Esophagus muscularis mucosa (tissue), 4 donors: Measurements from ENCODE around the gene TFAP2A. TPM values are rescaled to one million over a fixed set of nuclear protein-coding genes. Genes with fewer than 3 reads are reported as not detected.

Experiments
- DNase-seq: peaks from one replicate; pipeline ENCODE4 v3.0.0-alpha.2; 2017; ENCODE audit errors: extremely low spot score
- H3K27ac ChIP-seq, 4 donors: fragments of 200-600 bp; sonication (generic); replicated peaks in 1 of 4; 1 replicate in 3 of 4; 2 replicates in 1 of 4; pipeline ENCODE4 v1.5.1; 2016 to 2019; ENCODE audit warnings: mild to moderate bottlenecking in 1 of 4
- H3K27me3 ChIP-seq, 4 donors: fragments of 200-600 bp; sonication (generic); one replicate each; pipeline versions ENCODE4 v1.5.1 to v1.6.0; 2016 to 2019
- H3K36me3 ChIP-seq, 4 donors: fragments of 200-600 bp; sonication (generic); one replicate each; pipeline ENCODE4 v1.5.1; 2016 to 2019
- H3K4me1 ChIP-seq, 4 donors: fragments of 200-600 bp; sonication (generic); one replicate each; pipeline ENCODE4 v1.5.1; 2016 to 2019
- H3K4me3 ChIP-seq, 4 donors: fragments of 200-600 bp; sonication (generic); 1 replicate in 2 of 4; 2 replicates in 2 of 4; pipeline ENCODE4 v1.5.1; 2016 to 2019; ENCODE audit warnings: mild to moderate bottlenecking in 4 of 4, moderate library complexity in 1 of 4
- H3K9me3 ChIP-seq, 4 donors: fragments of 200-600 bp; sonication (generic); 1 replicate in 3 of 4; 2 replicates in 1 of 4; pipeline ENCODE4 v1.5.1; 2016 to 2019
- EP300 ChIP-seq: sonication (generic); formaldehyde crosslinking; IDR thresholded peaks from one replicate; pipeline ENCODE4 v1.6.1; 2017; ENCODE audit warnings: antibody characterized with exemption
- POLR2A ChIP-seq: fragments of 450-650 bp; IDR thresholded peaks from one replicate; pipeline ENCODE4 v1.6.1; 2017; ENCODE audit warnings: antibody characterized with exemption, moderate library complexity, mild to moderate bottlenecking, low read depth
- POLR2AphosphoS5 ChIP-seq, 2 donors: sonication (generic); formaldehyde crosslinking; IDR thresholded peaks; one replicate each; pipeline ENCODE4 v1.6.1; 2017; ENCODE audit warnings: antibody characterized with exemption in 2 of 2
- WGBS: methylation state at CpG from one replicate; pipeline ENCODE4 v1.1.5; 2018; 5-methylcytosine and 5-hydroxymethylcytosine counted together
- intact Hi-C: fragments of 100-400 bp; cut with DNase I; formaldehyde crosslinking; loops from one replicate; pipeline ENCODE4 v1.15.1; 2023
- total RNA-seq, 4 donors: library from RNA; depleted of rRNA; stranded (reverse); fragments of >200 nt; gene quantifications; one replicate each; pipeline versions ENCODE4 v1.1.0 to v1.2.1, GENCODE V29; 2016
- TF ChIP-seq, protein P1 (sequence below), 3 experiments: fragments of 200-600 bp in 2 of 3; fragments of 450-650 bp in 1 of 3; sonication (generic) in 2 of 3; IDR thresholded peaks; one replicate each; pipeline ENCODE4 v1.5.1; 2017 to 2019; ENCODE audit warnings: antibody characterized with exemption in 3 of 3, mild to moderate bottlenecking in 2 of 3, moderate library complexity in 1 of 3

TFAP2A gene
- total RNA-seq, 4 donors from 2014 or later = 0.69 to 3.0 (median 1.3) TPM

DNA sequence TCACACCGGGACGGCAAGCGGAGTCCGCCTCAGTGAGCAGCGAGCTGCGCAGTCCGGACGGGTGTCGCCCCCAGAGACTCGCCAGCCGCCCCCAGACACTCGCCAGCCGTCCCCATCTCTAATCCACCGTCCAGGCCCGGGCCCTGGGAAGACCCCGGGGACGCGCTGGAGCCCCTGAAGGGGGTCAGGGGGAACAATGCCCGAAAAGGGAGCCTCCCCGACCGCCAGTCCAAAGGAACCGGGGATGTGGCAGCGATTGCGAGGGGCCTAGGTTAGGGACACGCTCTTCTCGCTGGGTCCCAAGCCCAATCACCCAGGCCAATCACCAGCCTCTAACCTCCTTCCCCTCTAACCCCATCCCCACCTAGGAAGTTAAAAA lies 33.1 kb downstream of the TFAP2A start:
- Histone ChIP-seq H3K9me3 (no peaks in the 10 kb centered on the region), H3K36me3 (no peaks in the 10 kb centered on the region), H3K4me1 (peaks cover 13 to 39% (median 30%) of the 10 kb centered on the region in 4 donors), H3K27ac (no peak overlapping the region), H3K4me3 (no peak overlapping the region), H3K27me3 (peaks cover 12 to 83% (median 53%) of the 10 kb centered on the region in 4 donors)
- 32% methylated on average over 24 of the region's 26 CpGs for WGBS
- TF ChIP-seq POLR2A (no peak), POLR2AphosphoS5 (IDR thresholded peaks at IDR 0.05) (no peak), EP300 (no peak)
- TF ChIP-seq, protein P1, sequence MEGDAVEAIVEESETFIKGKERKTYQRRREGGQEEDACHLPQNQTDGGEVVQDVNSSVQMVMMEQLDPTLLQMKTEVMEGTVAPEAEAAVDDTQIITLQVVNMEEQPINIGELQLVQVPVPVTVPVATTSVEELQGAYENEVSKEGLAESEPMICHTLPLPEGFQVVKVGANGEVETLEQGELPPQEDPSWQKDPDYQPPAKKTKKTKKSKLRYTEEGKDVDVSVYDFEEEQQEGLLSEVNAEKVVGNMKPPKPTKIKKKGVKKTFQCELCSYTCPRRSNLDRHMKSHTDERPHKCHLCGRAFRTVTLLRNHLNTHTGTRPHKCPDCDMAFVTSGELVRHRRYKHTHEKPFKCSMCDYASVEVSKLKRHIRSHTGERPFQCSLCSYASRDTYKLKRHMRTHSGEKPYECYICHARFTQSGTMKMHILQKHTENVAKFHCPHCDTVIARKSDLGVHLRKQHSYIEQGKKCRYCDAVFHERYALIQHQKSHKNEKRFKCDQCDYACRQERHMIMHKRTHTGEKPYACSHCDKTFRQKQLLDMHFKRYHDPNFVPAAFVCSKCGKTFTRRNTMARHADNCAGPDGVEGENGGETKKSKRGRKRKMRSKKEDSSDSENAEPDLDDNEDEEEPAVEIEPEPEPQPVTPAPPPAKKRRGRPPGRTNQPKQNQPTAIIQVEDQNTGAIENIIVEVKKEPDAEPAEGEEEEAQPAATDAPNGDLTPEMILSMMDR (IDR thresholded peaks at IDR 0.05) = no peak
- DNase-seq = no peak
- intact Hi-C loops = no loop called here

DNA sequence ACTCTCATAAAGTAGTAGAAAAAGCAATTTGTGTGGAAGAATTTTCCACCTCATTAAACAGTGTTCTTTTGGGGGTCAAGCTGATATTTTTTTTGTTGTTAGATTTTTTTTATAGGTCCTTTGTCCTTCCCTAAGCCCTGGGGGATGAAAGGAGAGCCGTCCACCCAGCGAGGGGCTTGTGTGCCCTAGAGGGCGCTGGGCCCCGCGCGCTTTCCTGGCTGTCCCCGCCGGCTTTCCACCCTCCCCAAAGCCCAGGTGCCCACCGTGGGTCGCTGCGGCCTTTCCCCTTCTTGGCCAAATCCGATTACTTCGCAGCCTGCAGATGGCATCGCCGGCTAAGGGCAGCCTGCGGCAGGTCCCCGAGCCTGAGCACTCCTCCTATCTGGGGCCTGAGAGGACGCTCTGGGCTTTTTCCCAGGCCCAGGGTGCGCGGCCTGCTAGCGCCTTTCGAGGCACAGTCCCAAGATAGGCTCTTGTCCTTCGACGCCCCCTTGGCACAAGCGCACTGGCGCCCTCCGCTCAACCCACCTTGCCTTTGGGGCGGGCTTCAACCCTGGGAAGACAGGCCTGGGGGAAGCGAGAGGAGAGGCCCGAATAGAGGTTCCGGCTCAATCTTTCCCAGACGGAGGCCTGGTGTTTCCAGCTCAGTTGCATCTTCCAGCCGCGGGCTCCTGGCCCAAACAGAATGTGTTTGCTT lies 33.6 kb downstream of the TFAP2A start:
- H3K36me3 ChIP-seq = no peaks in the 10 kb centered on the region
- no peak for TF ChIP-seq EP300
- TF ChIP-seq, protein P1 (IDR thresholded peaks at IDR 0.05) = no peak

DNA sequence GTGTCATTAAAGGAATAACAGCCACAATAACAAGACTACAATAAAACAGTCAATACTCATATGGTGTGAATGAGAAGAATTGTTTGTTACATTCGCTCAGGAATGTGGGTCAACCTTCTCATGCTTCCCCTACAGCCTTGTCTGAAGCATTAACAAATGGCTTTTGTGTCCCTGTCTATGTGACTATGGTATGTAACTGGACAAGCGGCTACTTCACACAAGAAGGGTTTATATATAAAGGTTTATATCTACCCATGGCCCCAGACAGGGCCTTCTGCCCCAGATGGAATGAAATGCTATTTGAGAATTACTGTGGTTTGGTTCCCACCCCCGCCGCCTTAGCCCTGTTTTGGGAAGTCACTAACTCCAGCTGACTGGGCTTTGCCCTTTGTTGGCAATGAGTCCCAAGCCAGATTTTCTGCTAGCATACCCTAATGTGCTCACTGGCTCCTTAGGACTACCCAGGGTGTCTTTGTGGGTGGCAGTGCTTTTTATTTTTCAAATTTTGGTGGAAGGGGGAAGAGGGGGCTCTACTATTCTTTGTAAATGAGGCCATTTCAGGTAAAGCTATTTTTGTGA lies 39.4 kb downstream of the TFAP2A start:
- no peak overlapping the region for H3K27ac ChIP-seq
- H3K27me3 ChIP-seq = peaks cover 0 to 20% (median under 1%) of the 10 kb centered on the region in 4 donors
- H3K36me3 ChIP-seq = no peaks in the 10 kb centered on the region

More for the DNA sequence above, 33.6 kb downstream of the TFAP2A start:
- intact Hi-C loops = no loop called here
- DNase-seq = no peak
- Histone ChIP-seq H3K4me1 (peaks cover 13 to 39% (median 30%) of the 10 kb centered on the region in 4 donors), H3K27ac (no peak overlapping the region), H3K4me3 (no peak overlapping the region), H3K27me3 (peaks cover 12 to 78% (median 50%) of the 10 kb centered on the region in 4 donors), H3K9me3 (no peaks in the 10 kb centered on the region)
- WGBS = 11% methylated on average over 29 of the region's 34 CpGs

DNA sequence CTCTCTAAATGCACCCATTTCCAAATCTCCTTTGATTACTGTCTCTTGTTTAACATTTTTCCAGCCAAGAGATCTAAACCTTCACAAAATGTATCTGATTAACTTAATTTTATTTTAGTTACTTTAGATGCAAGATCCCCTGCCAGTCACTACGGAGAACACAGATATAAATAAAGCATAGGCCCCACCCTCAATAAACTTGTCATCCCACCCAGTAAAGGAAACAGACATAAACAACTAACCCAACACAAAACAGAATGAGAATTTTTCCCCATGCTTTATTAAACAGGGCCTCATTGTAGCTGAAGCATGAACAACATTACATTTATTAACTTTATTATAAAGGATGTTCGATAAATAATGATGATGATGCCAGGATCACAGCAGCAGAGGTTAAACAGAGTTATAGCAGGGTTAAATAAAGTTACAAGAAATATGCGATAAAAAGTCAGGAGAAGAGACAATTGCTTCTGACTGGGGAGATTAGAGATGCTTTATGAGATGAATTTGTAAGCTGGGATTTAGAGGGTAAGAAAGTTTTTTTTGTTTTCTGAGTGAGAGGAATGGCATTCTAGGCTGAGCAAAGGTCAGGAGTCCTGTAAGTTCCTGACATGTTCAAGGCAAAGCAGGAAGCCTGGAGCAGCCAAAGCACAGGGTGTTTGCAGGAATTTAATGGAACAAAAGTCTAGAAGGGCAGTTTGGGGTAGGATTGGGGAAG lies 41.1 kb downstream of the TFAP2A start:
- TF ChIP-seq POLR2A = no peak
- no peak for TF ChIP-seq EP300
- no peak for TF ChIP-seq POLR2AphosphoS5 (IDR thresholded peaks at IDR 0.05)
- TF ChIP-seq, protein P1 (IDR thresholded peaks at IDR 0.05) = no peak
- Histone ChIP-seq H3K4me1 (no peaks in the 10 kb centered on the region), H3K36me3 (no peaks in the 10 kb centered on the region), H3K9me3 (no peaks in the 10 kb centered on the region), H3K4me3 (no peak overlapping the region), H3K27ac (no peak overlapping the region), H3K27me3 (peaks cover 0 to 14% (median 0%) of the 10 kb centered on the region in 4 donors)
- DNase-seq = no peak
- WGBS = 53% methylated on average over 3 of the region's 3 CpGs
- intact Hi-C loops = no loop called here

More for the DNA sequence above, 39.4 kb downstream of the TFAP2A start:
- H3K4me1 ChIP-seq = no peaks in the 10 kb centered on the region
- intact Hi-C loops = no loop called here
- H3K9me3 ChIP-seq = no peaks in the 10 kb centered on the region
- no peak for TF ChIP-seq POLR2A
- TF ChIP-seq EP300 = no peak
- TF ChIP-seq, protein P1 (IDR thresholded peaks at IDR 0.05) = no peak
- TF ChIP-seq POLR2AphosphoS5 (IDR thresholded peaks at IDR 0.05) = no peak
- WGBS = 80% methylated on average over 4 of the region's 4 CpGs
- H3K4me3 ChIP-seq = no peak overlapping the region
- no peak for DNase-seq
